HL-60 (cell line): ENCODE measurements around the gene GNRHR.

Experiments used
- CTCF ChIP-seq: IDR thresholded peaks from one replicate; pipeline ENCODE4 v1.5.1; 2011; ENCODE audit warnings: low read length, control low read depth, inconsistent platforms; ENCODE audit not compliant: insufficient read depth
- GABPA ChIP-seq: IDR thresholded peaks from 2 replicates; pipeline ENCODE4 v1.6.1; 2012; ENCODE audit warnings: low read depth
- POLR2AphosphoS5 ChIP-seq: IDR thresholded peaks from 2 replicates; pipeline ENCODE4 v1.6.1; 2012; ENCODE audit warnings: low read depth
- REST ChIP-seq: IDR thresholded peaks from 2 replicates; pipeline ENCODE4 v1.6.1; 2012; ENCODE audit warnings: low read depth; ENCODE audit not compliant: insufficient replicate concordance
- SPI1 ChIP-seq: IDR thresholded peaks from 2 replicates; pipeline ENCODE4 v1.6.1; 2012; ENCODE audit warnings: low read depth, mild to moderate bottlenecking, borderline replicate concordance

GRCh38 chr4:67749286-67749685 lies 4.9 kb downstream of the GNRHR start:
- TF ChIP-seq POLR2AphosphoS5 (no peak), CTCF (no peak), GABPA (no peak), SPI1 (no peak), REST (no peak)
